B cell (primary cell): ENCODE data around the gene SSTR4.

ENCODE experiments used
- CTCF ChIP-seq: fragments of 200-600 bp; IDR thresholded peaks from one replicate; pipeline ENCODE4 v1.8.0; 2022; ENCODE audit warnings: antibody characterized with exemption, mild to moderate bottlenecking
- EZH2 ChIP-seq: IDR thresholded peaks from 2 replicates; pipeline ENCODE4 v1.6.1; 2012; ENCODE audit warnings: borderline replicate concordance, low read depth, mild to moderate bottlenecking, moderate library complexity, low read length; ENCODE audit not compliant: insufficient read depth, poor library complexity, severe bottlenecking

- TF ChIP-seq CTCF (no peak), EZH2 (no peak)
Observed at GRCh38 chr20:23024701-23025100, 10.4 kb upstream of the SSTR4 start.
